Activated CD8-positive, alpha-beta memory T cell treated with anti-CD3 and anti-CD28 coated beads, Interleukin-2, amount 50 U/mL, for 24 hours (primary cell): ENCODE data around the gene GADD45G.

Source experiments
- DNase-seq: peaks from one replicate; pipeline ENCODE4 v3.0.0-alpha.2; 2020; ENCODE audit errors: extremely low read depth

GADD45G gene

GRCh38 chr9:89609426-89610006 is 4.7 kb downstream of the GADD45G start:
- no peak for DNase-seq

DNA sequence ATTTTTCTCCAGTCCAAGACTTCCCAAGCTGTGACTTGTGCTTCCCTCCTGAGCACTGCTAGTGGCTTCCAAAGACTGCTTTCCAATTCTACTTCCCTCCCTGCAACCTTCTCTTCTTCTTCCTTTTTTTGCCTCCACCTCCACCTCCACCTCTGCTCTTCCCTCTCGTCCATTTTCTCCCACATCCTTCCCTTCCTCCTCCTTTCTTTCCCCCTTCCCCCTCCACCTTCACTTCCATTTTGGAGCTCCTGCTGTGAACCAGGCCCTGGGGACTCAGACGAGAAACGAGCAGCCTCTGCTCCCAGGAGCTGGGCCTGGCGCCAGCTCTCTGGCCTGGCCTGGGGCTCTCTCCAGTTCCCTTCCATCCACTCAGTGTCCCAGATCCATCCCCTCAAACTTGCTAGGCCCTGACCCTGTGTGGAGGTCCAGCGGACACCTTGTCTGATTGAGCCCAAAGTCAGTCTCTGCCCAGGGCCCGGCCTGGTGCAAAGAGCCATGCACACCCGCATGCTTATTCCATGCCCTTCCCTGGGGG is 5.6 kb downstream of the GADD45G start:
- no peak for DNase-seq

GRCh38 chr9:89611425-89611824 is 6.6 kb downstream of the GADD45G start:
- DNase-seq = no peak

DNA sequence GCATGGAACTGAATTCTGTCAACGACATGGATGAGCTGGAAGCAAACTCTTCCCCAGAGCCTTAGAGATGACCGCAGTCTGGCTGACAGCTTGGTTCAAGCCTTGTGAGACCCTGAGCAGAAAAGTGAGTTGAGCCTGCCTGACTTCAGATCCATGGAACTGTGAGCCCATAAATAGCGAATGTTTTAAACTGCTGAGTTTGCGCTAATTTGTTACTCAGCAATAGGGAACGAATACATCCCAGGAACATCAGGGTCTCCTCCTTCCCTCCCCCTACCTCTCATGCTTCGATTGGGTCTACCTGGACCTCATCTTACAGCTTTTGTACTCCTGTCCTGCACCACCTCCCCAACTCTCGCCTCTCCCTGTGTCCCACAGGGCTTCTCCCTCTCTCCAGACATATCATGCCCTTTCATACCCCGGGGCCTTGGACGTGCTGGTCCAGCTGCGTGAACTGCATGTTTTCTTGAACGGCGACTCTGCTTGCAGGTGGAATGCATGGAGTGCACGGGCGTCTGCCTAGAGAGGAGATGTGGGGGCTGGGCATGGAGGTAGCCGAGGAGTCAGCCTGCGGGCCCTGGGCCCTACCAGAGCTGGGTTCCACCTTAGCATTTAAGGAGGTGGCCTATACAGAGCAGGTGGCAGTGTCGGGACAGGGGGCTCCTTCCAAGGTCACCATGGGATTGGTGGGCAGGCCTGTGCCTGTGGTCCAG is 7.9 kb downstream of the GADD45G start:
- no peak for DNase-seq

DNA sequence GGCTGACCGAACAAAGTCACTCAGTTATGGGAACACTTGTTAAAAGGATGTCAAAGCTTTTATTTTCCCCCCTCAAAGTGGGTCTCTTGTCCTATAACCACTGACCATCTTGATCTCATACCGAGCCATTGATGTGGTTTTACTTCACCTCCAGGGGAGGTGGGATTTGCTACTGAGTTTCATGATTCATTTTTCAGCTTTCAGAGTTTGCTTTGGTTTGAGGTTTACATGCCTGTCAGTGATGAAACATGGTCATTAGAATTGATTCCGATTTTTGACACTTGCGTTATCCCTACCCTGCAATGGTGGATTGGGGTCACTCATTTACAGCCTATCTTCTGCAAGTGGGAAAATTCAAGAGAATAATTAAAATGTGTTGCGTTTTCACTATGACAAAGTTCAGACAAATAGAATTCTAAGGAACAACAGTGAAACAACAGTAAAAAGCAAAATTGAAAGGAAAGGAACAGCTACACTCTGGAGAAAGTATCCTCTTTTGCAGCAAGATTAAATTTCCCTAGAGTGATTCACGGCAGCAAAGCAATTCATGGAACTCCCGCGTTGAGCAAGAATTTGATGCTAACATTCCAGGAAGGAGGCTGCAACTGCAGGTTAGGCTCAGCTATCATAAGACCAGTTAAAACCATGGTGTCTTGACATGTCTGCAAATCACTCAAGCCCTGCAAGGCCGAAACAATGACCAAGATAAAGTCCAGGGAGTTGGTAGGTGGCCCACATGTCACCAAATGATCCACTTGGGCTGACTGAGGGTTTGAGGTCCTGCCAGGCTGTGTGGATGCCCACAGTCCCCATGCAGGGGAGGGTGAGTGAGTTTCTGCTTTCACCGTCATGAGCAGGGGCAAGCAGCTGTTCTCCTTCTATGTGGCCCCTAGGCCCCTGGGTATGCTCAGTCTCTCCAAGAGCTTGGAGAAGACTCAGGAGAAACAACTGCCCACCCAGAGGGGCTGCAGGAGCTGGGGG is 9.4 kb downstream of the GADD45G start:
- no peak for DNase-seq

DNA sequence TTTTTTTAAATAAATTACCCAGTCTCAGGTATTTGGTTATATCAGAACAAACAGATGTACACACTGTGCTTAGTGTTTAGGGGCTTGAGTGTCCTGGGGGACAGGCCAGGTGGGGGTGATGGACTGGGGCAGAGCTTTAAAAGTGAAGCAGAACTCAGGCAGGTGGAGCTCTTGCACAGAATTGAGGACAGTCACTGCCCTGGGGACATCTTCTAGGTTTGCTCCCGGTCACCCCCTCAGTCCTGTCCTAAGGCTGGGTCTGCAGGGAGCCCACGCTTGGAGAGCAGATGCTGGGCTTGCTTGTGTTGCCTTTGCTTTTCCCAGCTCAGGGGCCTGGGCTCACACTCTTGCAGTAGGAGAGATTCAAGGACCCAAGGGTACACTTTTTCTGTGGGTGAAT is 10.8 kb downstream of the GADD45G start:
- no peak for DNase-seq

- DNase-seq = no peak
Measured at GRCh38 chr9:89616411-89616810, 11.6 kb downstream of the GADD45G start.

- DNase-seq = no peak
Measured at GRCh38 chr9:89617978-89618377, 13.2 kb downstream of the GADD45G start.

DNA sequence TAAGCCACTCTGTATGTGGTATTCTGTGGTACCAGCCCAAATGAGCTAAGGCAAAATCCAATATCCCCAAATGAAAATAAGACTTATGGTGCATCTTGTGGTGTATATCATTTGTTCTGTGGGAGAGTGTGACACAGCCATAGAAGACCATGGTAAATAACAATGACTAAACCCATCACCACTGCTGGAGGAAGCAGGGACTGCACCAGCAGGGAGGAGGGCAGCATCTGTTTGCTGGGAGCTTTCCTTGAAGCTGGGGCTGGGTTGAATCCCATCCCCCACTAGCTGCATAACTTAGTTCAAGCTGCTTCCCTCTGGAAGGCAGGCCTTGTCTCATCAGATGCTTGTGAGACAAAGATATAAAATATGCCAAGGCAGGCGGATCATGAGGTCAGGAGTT is 14.2 kb downstream of the GADD45G start:
- no peak for DNase-seq

GRCh38 chr9:89619424-89620138 is 14.8 kb downstream of the GADD45G start:
- no peak for DNase-seq

DNA sequence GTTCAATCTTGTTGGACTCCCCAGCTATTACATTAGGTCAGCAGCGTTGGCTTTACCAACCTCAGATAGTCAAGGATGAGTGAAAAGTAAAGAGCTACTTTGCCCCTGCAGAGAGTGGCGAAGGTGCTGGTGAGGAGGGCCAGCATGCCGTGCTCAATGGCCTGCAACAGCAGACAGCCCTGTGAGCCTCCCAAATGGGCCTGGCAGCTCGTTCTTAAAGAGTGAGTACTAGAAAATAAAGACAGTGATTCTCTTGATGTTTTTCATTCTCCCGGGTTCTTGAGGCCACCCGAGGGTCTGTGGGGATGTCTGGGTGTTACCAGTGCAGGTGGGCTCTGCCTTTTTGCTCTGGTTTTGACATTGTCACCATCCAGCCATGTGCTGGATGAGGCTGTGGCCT is 16.2 kb downstream of the GADD45G start:
- DNase-seq = no peak

DNA sequence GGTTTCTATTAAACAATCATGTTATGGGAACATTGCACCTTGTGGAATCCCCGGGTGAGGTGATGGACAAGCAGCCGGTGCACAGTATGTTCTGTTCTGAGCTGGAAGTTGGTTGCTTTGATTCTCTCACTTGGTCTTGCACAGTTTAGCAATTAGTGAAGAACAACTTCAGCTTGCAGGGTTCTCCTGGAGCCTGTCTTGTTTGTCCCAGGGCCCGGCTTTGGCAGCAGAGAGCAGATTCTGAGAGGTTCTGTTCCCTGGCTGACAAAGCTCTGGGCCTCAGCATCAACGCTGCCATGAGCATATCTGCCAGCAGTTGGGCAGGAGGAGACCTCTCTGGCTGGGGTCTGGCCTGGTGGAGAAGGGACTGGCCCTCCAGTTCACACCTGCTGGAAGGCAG is 16.9 kb downstream of the GADD45G start:
- DNase-seq = no peak

DNA sequence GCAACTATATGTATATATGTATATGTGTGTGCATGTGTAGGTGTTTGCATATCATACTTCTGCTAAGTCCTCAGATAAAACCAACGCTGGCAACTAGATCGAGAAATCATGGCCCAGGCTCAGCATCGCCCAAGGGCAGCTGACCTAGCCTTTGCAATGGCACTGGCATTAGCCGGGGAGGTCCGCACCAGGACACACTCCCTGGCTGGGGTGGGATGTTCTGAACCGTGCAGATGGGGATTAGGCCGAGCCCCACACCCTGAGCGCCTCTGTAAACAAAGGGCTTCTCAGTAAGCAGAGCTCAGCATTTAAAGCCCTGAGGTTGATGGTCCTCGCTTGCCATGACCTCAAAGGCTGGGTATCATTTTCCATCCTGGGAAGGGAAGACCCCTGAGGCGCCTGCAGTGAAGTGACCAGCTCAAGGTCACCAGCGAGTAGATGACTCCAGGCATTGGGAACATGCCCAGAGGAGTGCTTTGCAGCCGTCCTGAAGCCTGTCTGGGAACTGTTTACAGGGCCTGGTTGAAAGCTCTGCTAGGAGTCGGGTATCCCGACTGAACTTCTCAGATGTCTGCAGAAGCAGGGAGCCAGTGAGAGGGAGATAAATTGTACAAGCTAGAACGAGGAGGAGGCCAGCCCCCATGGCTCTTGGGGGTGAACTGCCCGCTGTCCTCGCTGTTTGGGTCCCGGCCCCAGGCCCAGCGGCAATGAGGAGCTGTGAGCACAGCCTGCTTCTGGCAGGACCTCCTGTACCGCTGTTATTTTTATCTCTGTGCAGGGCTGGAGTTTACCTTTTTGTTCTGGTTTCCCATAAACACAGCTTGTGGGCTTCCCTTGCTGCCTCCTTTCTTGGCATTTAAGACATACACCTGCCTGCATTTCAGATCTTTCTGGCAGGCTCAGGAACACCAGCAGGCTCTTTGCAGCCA is 18.4 kb downstream of the GADD45G start:
- DNase-seq = no peak

GRCh38 chr9:89623925-89624420 is 19.2 kb downstream of the GADD45G start:
- DNase-seq = no peak

GRCh38 chr9:89625721-89626687 is 21.2 kb downstream of the GADD45G start:
- DNase-seq = no peak

- no peak for DNase-seq
Measured at GRCh38 chr9:89626741-89627265, 22.0 kb downstream of the GADD45G start.

DNA sequence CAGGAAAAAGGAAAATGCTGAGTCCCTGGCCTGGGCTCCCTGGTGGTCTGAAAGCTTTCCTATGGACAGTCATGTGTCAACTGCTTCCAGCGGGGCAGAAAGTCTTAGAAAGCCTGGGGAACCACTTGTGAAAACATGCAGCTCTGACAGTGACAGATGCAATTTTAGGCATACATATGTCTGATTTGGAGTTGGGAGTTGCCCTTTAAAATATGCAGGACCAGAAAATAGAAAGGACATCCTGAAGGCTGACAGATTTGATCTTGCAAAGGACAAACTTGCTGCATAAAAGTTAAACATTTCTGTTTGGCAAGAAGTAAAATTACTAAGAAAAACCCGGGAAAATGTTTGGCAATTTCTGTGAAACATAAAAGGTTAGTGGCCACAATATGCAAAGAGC is 23.8 kb downstream of the GADD45G start:
- DNase-seq = no peak

- no peak for DNase-seq
Measured at GRCh38 chr9:89629081-89629976, 24.5 kb downstream of the GADD45G start.
